T-helper 2 cell treated with Interferon-gamma antibody and Interleukin-4, amounts not matched to agents 100 ng/mL and 5 ng/mL, for 36 hours (primary cell): ENCODE data around the gene S100A11. TPM values are rescaled to one million over a fixed set of nuclear protein-coding genes. Genes with fewer than 3 reads are reported as not detected.

Experiments
- intact Hi-C: fragments of 100-400 bp; cut with micrococcal nuclease; formaldehyde crosslinking; loops from one replicate; pipeline ENCODE4 v1.15.1; 2023
- total RNA-seq: library from RNA; stranded (reverse); gene quantifications from 2 replicates; pipeline ENCODE4 v1.2.3, GENCODE V29; 2022

Gene S100A11
- total RNA-seq, 1 donor from 2014 or later, result 488 TPM

DNA sequence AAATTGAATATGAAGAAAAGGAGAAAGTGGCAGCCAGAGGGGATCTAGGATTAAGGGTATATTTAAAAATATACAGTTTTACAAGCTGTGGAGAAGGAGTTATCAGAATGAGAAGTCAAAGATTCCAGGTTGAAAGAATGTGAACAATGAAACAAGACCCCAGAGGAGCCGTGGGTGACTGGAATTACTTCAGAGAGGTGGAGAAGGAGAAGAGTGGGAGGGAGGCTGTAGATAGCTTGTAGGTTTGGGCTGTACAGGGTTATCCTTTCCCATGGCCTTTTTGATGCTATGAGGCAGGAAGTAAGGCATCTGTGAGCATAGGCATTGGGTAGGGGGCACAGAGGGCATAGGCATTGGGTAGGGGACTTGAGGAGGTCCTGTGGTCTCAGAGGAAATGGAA, 5.2 kb upstream of the S100A11 start:
- intact Hi-C loops, result no loop called here

- intact Hi-C loops, result no loop called here
Observed at GRCh38 chr1:152039886-152040285, 3.1 kb upstream of the S100A11 start.

DNA sequence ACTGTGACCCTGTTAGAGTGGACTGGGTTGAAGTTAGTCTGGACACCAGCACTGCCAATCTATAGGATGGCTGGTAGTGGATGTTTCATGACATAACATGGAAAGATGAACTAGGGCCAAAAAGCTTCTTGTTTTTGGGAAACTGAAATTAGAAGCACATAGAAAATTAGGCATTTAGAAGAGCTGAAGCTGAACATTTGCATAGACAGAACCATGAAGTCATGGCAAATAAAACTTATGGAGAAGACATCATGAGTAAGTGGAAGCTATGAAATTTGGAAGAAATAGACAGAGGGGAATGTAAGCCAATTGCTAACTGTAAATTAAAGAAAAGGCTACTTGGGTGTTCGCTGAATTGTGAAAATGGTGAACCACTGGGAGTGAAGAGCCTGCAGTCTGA, 2.7 kb upstream of the S100A11 start:
- intact Hi-C loops, result no loop called here

DNA sequence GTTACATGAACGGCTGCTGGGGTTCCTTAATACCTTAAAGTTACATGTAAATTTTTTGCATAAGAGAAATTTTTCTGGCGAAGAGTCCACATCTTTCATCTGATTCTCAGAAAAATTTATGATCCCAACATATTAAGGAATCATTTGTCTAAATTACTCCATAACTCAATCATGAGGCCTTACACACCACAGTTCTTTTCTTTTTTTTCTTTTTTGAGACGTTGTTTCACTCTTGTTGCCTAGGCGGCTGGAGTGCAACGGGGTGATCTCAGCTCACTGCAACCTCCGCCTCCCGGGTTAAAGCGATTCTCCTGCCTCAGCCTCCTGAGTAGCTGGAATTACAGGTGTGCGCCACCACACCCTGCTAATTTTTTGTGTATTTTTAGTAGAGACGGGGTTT, 2.1 kb upstream of the S100A11 start:
- intact Hi-C loops, result no loop called here

DNA sequence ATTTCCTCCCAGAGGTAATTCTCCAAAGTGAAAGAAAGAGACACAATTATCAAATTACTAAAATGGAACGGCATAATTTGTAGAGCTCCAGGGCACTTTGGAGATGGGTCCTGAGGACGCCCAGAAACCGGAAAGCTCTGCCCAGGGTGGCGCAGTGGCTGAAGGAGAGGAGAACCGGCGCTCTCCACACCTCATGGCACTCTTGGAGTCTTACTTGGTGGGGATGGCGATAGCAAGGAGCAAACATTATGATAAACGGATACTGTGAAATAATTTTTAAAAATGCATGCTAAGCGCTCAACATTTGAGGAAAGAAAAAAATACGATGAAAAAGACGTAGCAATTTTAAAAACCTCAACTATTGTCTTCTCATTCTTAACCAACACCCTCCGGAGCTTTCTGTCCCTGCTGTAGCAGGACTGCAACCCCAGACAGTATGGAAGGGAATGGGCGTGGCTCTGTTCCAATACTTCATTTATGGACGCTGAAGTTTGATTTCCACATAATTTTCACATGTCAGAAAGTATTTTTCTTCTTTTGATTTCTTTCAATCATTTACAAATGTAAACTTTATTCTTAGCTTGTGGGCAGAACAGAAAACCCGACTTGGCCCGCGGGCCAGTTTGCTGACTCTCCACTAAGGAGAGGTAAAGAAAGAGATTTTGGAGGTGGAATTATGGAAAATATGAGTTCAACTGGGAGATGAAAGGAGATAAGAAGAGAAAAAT, 1.1 kb downstream of the S100A11 start:
- intact Hi-C loops, result loop anchor here (1.0 to 2.0 kb wide), 2 partner anchors 13 to 245 kb away; partner anchors contain the start of gene TDRKH

- intact Hi-C loops, result loop anchor here (1.0 to 2.0 kb wide), 2 partner anchors 13 to 244 kb away; partner anchors contain the start of gene TDRKH
Observed at GRCh38 chr1:152034654-152035538, 1.9 kb downstream of the S100A11 start.

GRCh38 chr1:152034324-152034653, 2.5 kb downstream of the S100A11 start:
- intact Hi-C loops, result loop anchor here (2.0 kb wide), 1 partner anchor 243 kb away; the partner anchor contains the start of gene TDRKH

DNA sequence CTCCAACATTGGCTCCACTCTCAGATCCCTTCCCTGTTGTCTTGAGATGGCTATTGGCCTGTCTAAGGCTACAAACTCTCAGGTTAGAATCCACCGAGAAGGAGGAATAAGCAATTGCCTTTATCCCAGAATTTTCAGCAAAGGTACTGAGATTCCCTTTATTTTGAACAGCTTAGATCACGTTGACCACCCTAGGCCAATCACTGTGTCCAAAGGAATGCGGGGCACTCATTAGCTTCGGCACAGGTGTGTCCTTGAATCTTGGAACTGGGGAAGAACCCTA, 6.9 kb downstream of the S100A11 start:
- intact Hi-C loops, result no loop called here

DNA sequence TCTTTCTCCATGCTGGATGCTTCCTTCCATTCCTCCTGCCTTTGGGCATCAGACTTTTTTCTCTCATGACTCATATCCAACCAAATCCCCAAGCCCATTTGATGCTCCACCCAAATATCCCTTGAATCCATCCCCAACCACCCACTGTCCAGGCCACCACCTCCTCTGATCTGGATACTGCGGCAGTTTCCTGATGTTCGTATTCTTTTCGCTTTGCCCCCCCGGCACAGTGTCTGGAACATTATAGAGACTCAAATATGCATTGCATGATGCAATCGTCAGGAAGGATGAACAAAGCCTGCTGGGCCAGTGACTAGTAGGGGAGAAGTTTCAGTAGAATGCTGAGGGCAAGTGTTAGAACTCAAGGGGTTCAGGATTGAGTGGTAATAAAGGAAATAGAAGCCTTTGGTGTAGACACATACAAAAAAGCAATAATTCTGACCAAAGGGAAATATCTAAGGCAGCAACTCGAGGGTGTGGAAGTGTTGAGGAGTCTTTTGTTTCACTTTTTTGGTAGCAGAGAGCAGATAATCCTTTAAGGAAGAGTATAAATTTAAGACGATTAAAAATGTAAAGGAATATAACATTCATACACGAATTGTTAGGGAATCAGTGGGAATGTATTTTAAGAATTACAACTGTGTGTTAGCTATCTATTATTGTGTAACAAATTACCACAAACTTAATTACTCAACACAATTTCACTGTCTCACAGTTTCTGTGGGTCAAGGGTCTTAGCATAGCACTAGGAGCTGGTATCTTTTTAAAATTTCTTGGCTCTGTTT, 7.5 kb downstream of the S100A11 start:
- intact Hi-C loops, result no loop called here

GRCh38 chr1:152026895-152027294, 9.9 kb downstream of the S100A11 start:
- intact Hi-C loops, result no loop called here

GRCh38 chr1:152024223-152024622, 12.6 kb downstream of the S100A11 start:
- intact Hi-C loops, result no loop called here

GRCh38 chr1:152023221-152023620, 13.6 kb downstream of the S100A11 start:
- intact Hi-C loops, result no loop called here

DNA sequence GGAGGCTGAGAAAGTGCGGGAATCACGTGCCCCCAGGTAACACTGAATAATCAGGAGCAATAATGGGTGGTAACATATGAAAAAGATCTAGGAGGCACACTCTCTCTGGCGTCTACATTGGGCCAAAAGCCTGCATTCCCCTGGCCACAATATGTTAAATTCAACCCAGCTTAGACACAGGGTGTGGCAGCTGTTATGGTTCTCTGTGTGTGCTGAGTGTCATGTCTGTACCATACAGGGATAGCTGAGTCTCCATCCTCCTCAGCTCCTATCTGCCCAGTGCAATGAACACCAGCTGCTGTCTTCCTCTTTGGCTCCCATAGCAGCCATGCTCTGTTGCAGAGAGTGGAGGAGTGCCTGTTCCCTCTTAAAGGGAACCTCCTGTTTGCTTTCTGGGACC, 14.3 kb downstream of the S100A11 start:
- intact Hi-C loops, result no loop called here

GRCh38 chr1:152021569-152021968, 15.2 kb downstream of the S100A11 start:
- intact Hi-C loops, result no loop called here

- intact Hi-C loops, result no loop called here
Observed at GRCh38 chr1:152020849-152021248, 16.0 kb downstream of the S100A11 start.

- intact Hi-C loops, result no loop called here
Observed at GRCh38 chr1:152018537-152018936, 18.3 kb downstream of the S100A11 start.

- intact Hi-C loops, result no loop called here
Observed at GRCh38 chr1:152015766-152016165, 21.0 kb downstream of the S100A11 start.

GRCh38 chr1:152014943-152015342, 21.9 kb downstream of the S100A11 start:
- intact Hi-C loops, result no loop called here

GRCh38 chr1:152013664-152014237, 23.1 kb downstream of the S100A11 start:
- intact Hi-C loops, result no loop called here

- intact Hi-C loops, result no loop called here
Observed at GRCh38 chr1:152009691-152010090, 27.1 kb downstream of the S100A11 start.

DNA sequence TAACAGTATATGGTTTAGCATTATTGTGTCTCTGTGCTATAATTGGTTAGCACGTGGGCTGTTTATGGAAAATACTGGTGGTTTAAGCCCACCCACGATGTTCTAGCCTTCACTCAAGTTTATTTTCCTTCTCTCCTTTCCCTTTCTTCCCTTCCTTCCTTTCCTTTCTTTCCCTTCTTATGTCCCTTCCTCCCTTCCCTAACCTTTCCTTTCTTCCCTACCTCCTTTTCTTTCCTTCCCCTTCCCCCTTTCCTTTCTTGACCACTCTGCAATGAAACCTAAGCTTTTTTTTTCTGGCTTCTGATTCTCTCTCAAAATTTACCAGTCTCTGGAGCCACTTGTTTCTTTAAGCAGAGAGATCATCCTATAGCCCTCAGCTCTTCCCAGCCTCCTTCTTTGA, 29.8 kb downstream of the S100A11 start:
- intact Hi-C loops, result no loop called here
